NCI-H1417 treated with DMSO at 0.1 percent for 48 hours (cell line): ENCODE data around the gene TNNI3K.
A peak's percentile ranks its signal among the peaks of the same experiment; 100 is the strongest.

Experiments used
- DNase-seq: peaks from one replicate; lab custom pipeline; 2025; lab: John Stamatoyannopoulos, UW

Gene TNNI3K

DNA sequence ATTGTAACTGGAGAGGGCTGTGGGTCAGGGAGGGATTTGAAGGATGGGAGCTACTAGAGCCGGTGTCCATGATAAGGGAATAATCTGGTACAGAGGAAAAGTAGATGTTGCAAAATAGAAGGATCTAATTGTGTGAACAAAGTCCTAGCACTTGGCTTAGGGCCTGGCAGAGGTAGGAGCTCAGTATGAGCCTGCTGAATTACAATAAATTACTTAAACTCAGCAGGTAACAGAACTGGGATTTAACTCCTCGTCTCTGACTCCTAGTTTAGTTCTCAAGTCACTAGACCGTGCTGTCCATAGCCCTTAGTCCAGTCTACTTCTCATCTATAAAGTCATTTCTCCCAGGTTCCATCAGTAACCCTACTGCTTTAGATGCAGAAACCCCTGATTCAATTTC lies 157.0 kb downstream of the TNNI3K start:
- no peak for DNase-seq

GRCh38 chr1:74392840-74393239 lies 157.7 kb downstream of the TNNI3K start:
- DNase-seq, result no peak

- no peak for DNase-seq
Measured at GRCh38 chr1:74395571-74395970, 160.4 kb downstream of the TNNI3K start.

DNA sequence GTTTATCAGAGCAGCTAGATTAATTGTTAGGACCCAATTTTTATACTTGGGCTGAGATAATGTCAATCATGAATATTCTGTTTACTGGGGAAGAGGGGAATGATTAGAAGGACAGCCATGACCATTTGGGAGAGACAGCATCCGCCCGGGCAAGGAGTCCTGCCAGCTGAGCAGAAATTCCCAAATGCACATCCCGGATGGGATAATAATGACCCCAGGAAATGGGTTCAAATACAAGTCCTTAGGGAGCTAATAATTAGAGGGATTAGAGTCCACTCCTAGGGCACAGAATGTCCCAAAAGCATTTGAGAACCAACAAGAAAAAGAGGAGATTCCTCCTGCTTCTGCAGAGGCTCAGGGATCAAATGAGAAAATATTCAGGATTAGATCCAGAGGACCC lies 161.3 kb downstream of the TNNI3K start:
- no peak for DNase-seq

GRCh38 chr1:74396933-74397332 lies 161.7 kb downstream of the TNNI3K start:
- no peak for DNase-seq

- DNase-seq, result no peak
Measured at GRCh38 chr1:74399249-74399648, 164.1 kb downstream of the TNNI3K start.

- DNase-seq, result no peak
Measured at GRCh38 chr1:74402873-74403272, 167.7 kb downstream of the TNNI3K start.

DNA sequence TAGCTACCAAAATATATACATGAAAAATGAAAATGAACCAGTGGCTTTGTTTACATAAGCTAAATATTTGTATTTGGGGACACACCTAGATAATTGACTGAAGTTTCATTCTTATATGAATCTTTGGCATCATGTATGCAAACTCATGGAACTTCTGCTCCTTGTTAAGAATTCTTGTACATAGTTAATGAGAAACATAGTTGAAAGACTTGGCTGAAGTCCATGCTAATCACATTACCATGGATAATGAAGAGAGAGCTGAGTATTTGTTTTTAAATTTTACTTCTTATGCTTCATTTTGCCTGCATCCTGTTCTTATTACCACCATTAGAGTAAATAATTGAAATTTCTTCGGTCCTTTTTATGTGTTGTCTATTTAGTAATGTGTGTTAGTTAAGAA lies 168.4 kb downstream of the TNNI3K start:
- DNase-seq, result no peak

GRCh38 chr1:74406759-74407158 lies 171.6 kb downstream of the TNNI3K start:
- no peak for DNase-seq

DNA sequence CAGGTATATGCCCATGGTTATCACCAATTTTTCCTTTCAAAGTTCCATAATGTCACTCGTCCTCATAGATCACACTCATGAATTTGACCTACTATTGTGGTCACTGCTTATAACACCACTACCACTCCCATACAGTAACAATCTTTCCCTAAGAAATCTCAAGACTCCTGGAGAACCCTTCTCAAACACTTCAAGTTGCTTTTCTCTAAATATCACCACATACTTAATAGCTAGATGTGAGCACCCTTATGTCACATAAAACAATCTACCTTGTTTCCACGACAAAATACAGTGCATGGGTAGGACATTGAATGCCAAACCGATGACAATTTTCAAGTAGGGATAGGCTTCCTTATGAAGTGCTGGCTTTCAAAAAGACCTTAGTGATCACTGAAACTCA lies 172.7 kb downstream of the TNNI3K start:
- no peak for DNase-seq

DNA sequence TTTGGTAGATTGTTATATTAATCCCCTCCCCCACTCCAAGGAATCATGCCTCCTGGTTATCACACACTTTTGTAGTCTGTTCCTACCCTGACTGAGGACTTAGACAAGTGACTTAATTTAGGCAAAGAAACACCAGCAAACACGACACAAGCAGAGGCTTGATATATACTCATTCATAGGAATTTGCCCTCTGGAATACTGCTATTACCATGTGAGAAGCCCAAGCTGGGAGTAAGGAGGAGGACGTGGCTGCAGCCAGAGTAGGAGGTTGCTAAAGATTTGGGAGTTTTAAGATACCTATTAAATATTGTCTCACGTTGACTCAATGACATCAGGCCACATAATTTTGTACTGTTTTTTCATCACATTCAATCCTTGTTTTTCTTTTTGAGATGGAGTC lies 177.1 kb downstream of the TNNI3K start:
- DNase-seq, result no peak

DNA sequence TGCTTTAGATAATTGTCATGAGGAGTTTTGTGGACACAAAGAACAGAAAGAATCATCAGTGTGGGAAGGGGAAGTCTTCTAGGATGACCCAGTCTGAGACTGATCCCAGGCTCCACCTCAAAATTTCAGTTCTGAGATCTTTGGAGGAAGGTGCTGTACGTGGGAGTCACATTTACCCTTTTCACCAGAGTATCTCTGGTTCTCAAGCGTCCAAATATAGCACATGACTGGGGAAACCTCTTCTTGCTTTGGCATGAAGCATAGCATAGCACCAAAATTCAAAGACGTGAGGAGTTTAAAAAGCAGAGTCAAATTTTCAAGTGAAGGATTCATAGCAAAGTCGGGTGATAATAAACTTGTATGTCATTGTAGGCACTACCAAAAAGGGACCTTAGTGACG lies 180.7 kb downstream of the TNNI3K start:
- DNase-seq, result no peak

DNA sequence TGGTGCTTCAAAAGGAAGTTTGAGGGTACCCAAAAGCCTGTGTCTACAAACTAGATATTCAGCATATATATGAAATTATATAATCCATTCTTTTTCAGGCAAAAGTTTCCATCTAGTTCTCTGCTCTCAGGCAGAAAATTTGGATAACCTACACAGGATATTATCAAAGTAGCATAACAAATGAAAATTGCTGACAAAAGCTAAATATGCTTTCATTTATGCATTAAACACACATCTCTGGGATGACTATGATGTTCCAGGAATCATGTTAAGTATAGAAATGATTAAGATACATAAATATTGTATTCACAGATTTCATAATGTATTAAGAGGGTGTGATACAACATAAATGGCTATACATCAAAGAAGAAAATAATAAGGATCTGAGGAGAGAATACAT lies 184.4 kb downstream of the TNNI3K start:
- no peak for DNase-seq

DNA sequence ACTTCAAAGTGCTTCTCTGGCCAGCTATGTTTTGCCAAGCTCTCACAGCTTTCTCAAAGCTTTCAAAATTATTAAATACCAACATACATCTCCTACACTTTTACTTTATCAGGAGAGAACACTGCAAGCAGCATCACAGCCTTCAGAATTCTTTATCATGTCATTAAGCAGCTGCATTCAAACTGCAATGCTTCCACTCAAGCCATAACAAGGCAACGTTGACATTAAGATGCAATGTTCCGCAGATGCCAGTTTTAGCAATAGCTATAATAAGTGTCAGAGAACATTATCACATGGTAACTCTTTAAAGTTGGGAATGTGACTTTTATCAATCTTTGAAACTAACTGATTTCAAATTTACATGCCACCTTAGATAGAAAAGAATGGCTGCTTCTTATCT lies 185.3 kb downstream of the TNNI3K start:
- DNase-seq, result no peak

- DNase-seq, result no peak
Measured at GRCh38 chr1:74422421-74423292, 187.5 kb downstream of the TNNI3K start.

DNA sequence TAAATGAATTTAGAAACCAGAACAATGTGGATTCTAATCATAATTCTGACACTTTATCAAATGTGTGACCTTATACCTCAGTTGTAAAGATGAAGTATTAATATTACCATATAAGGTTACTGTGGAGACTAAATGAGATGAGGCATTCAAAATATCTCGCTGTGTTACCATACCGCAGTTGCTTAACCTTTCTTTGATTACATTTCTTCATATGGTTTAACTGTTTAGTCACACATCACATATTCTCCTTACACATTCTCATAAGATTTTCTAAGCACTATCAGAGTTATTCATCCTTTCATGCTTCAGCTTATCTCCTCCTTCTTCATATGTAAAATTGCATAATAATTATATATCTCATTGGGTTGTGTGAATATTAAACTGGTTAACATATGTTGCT lies 188.3 kb downstream of the TNNI3K start:
- no peak for DNase-seq

GRCh38 chr1:74425676-74426075 lies 190.5 kb downstream of the TNNI3K start:
- no peak for DNase-seq

DNA sequence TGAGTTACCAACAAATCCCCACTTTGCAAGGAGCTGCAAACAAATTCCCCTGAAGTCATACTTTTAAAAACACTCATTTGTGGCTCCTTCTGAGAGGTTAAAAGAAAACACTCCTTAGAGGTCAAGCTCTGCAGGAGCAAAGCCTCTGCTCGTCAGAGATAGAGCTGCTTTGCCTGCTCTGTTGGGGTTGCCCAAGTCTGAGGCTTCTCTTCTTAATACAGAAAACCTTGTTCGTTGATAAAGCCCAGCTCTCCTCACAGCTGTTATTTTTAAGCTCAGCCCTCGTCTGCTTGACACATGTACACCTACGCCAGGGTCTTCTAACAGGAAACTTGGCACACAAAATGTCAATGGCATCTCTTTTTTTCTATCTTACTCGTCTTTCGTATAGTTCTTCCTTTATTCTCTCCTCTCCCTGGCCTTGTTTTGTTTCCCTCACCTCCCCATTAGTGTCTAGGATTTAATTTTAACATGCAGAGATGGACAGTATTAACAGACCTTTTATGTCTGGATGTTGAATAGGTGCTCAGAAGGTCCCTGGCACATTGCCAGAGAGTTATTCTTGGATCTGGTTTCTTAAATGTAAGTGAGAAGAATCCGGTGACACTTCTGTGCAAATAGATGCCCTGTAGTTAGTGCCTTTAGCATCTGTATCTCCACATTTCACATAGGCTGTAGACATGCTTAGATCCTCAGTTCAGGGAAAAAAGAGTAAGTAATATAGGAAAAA lies 191.2 kb downstream of the TNNI3K start:
- peak; percentile 21 for DNase-seq

DNA sequence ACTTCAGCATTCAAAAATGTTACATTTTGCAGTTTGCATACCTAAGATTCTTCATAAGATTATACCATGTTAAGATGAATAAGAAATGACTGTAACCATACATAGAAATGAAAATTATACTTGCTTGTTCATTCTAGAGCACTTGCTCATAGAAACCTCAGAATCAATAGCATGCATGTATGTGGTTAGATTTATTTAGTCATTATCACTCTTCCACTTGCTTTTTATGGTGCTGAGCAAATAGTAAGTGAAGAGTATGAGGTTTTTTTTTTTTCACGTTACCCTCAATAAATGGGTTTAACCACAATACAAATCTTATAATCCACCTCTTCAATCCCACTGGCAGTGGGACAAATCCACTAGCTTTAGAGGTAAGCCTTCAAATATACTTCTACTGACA lies 192.5 kb downstream of the TNNI3K start:
- no peak for DNase-seq

- DNase-seq, result peak; percentile 25
Measured at GRCh38 chr1:74429580-74429979, 194.4 kb downstream of the TNNI3K start.

DNA sequence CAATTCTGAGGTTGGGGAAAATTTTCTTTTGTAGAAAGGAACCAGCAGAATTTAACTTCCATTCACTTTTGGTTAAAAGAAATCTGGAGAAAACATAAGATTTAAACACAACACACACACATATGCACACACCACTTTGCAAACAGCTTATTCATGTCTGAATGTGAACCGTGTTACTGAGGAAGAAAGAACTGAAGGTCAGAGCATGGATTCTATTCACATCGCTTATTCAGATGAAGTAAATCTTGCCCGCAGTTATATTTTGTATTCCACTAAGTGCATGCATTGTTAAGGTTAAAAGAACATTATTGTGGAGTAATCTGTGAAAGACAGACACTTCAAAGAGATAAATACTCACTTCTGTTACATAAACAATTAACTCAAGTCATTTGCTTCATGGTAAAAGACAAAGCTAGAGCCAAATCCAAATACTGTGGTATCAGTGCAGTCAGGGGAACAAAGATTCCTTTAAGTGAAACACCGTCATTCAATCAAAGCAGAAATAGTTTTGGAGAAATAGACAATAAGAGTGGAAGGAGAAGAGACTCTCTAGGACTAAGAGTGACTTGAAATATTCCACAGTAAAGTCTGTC lies 195.3 kb downstream of the TNNI3K start:
- DNase-seq, result no peak

DNA sequence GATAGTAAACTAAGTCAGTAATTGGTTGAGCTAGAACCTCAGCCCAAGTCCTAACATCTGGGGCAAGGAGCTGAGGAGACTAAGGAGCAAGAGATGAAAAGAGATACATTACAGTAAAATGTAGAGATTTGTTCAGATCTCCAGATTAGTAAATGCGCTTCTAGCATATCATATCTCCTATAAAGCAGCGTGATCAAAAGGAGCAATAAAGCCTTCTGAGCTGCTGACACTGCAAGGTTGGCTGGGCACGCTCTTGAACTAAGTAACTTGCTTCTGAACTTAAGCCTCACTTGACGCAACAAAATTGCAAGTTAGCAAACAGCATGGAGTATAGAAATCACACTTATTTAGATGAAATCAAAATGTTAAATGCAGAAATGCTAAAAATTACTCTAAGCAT lies 196.3 kb downstream of the TNNI3K start:
- no peak for DNase-seq

- no peak for DNase-seq
Measured at GRCh38 chr1:74432325-74432724, 197.1 kb downstream of the TNNI3K start.
